GM20431 (cell line): ENCODE results near the gene RNASE13.

Experiments used
- in situ Hi-C: fragments of 300-500 bp; cut with MseI, MboI; formaldehyde crosslinking; loops from one replicate; pipeline ENCODE4 v1.15.0; 2020; ENCODE audit warnings: low sequenced_read_pairs; ENCODE audit not compliant: unreplicated experiment

The RNASE13 gene

GRCh38 chr14:21068521-21069387, 34.1 kb upstream of the RNASE13 start:
- in situ Hi-C loops: no loop called here

GRCh38 chr14:21066882-21067502, 32.4 kb upstream of the RNASE13 start:
- in situ Hi-C loops: no loop called here

- in situ Hi-C loops: no loop called here
Observed at GRCh38 chr14:21063479-21063878, 28.9 kb upstream of the RNASE13 start.

- in situ Hi-C loops: no loop called here
Observed at GRCh38 chr14:21061347-21061668, 26.7 kb upstream of the RNASE13 start.

GRCh38 chr14:21060614-21061346, 26.2 kb upstream of the RNASE13 start:
- in situ Hi-C loops: no loop called here

- in situ Hi-C loops: no loop called here
Observed at GRCh38 chr14:21059842-21060613, 25.4 kb upstream of the RNASE13 start.

- in situ Hi-C loops: no loop called here
Observed at GRCh38 chr14:21058903-21059302, 24.3 kb upstream of the RNASE13 start.

- in situ Hi-C loops: no loop called here
Observed at GRCh38 chr14:21057803-21058675, 23.4 kb upstream of the RNASE13 start, which contains the start of gene RNASE8. TSS of gene RNASE8 (plus strand) at chr14:21057822. CDS start at chr14:21057893, 71 bp downstream.

- in situ Hi-C loops: no loop called here
Observed at GRCh38 chr14:21056520-21057163, 22.0 kb upstream of the RNASE13 start.

GRCh38 chr14:21055432-21056117, 21.0 kb upstream of the RNASE13 start:
- in situ Hi-C loops: no loop called here

- in situ Hi-C loops: no loop called here
Observed at GRCh38 chr14:21054768-21055145, 20.1 kb upstream of the RNASE13 start.

GRCh38 chr14:21054123-21054767, 19.6 kb upstream of the RNASE13 start:
- in situ Hi-C loops: no loop called here

- in situ Hi-C loops: no loop called here
Observed at GRCh38 chr14:21053184-21054122, 18.8 kb upstream of the RNASE13 start.

- in situ Hi-C loops: no loop called here
Observed at GRCh38 chr14:21050597-21050996, 16.0 kb upstream of the RNASE13 start.

- in situ Hi-C loops: no loop called here
Observed at GRCh38 chr14:21049271-21049673, 14.7 kb upstream of the RNASE13 start.

- in situ Hi-C loops: no loop called here
Observed at GRCh38 chr14:21048638-21049037, 14.0 kb upstream of the RNASE13 start.

- in situ Hi-C loops: no loop called here
Observed at GRCh38 chr14:21047378-21047781, 12.8 kb upstream of the RNASE13 start.
